GM18858 (cell line): ENCODE results near the gene USP24.

Source experiments
- ATAC-seq: cut with Tn5 transposase; IDR thresholded peaks from one replicate; pipeline ENCODE4 v1.9.1; 2021; ENCODE audit not compliant: unreplicated experiment

USP24 gene

DNA sequence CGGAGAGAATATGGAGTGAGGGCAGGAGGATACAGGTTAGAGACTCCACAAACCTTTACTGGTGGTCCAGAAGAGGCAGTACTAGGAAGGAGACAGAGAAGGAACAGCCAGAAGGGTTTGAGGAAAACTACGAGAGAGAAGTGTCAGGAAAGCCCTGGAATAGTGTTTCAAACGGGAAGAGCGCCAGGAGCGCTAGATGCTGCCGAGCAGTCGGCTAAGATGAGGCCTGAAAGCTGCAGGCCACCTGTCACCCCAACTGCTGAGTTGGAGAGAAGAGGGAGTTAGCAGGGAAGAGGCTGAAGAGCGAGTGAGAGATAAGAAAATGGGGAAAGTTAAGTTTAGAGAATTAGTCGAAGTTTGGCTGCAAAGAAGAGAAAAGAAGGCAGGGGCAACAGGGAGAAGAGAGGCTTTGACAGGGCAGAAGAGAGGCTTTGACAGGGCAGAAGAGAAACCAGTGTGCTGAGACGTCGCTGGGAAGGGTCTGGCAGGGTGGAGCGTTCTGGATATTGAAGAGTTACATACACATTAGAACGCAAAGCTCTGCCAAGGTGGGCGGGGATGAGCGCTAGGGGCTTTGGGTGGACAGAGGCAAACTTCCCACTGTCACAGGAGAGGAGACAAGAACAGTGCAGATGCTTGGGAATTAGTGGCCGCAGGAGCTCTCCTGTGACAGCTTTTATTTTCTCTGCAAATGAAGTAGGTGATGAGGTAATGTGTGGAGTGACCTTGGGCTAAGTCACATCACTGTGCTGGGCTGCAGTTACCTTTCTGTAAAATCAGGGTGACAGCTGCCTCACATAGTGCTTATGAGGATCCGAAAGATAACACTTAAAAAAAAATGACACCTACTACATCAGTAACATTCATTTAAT lies 144.6 kb downstream of the USP24 start:
- no peak for ATAC-seq

DNA sequence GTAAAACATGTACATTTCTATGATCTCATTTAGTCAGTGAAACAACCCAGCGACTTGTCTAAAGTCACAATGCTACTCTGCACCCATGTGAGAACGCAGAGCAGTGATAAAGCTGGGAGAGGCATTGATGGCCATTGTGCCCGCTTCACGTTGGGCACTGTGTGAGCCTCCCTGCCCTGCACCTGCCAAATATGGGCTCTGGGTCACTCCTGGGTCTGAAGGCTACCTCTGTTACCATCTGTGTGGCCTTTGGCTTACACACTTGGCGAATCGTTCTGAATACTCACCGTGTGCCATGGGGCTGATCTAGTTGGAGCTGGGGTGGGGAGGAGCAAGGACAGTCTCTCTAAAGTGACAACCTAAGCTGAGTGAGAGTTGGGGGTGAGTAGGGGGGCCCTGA lies 145.9 kb downstream of the USP24 start:
- ATAC-seq: no peak

DNA sequence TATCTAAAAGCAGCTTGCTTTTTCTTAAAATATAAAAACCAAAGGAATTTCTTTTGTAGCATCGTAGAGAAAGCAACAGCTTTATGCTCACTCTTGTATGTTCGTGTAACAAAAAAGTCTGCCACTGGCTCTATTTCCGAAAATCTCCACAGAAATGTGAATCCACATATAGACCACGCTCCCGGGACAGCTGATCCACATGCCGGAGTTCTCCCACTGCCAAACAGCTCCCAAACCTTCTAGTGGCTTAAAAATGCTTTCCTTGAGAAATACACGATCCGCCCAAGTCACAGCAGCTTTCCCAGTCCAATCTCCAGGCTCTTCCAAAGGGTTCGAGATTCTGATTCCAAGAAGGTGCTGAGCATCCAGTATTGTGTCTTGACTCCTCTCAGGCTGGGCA lies 146.5 kb downstream of the USP24 start:
- ATAC-seq: no peak

DNA sequence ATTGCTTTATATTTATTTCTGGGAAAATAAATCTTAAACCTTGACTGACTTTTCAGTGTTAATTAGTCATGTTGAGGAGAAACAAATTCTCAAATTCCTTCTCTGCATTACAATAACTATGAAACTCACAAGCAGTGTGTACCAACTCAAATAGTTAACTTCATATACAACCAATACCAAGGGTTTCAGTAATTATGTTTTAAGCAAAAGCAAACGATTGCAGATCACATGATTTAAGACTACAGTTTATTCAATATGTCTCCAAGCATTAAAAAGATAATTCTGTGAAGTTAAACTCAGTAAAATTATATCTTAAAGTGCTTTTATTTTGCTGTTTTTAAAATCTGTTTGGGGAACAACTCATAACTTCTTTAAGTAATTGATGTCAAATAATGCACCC lies 147.2 kb downstream of the USP24 start:
- ATAC-seq: no peak

DNA sequence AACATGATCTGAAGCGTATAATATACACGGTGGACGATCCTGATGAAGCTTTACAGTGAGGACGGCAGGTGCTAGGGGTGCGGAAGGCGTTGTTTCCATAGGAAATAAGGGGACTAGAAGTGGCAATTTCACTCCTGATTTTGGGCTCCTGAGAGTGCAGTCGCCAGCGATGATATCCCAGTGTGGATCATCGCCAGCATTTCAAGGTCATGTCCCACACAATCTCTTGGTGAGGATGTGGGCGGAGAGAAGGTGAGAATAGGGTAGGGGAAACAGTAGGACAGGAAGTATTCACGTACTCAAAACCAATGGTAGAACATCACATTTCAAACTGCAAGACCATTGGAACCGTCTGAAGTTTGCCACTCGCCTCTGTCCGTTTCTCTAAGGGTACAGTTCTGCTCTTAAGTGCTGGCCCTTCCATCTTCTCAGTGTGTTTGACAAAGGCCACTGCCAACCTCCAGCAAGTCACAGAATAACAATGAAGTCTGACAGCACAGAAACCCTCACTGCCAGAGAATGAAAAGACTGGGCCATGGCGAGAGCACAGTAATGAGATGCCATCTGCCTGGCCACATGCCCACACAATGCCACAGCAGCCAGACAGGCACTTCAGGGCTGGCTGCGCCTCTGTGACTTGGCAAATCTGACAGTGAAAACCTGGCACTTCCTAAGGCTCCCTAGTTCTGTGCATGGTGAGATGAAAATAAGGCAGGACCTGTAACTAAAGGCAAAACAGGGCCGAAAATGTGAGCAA lies 148.0 kb downstream of the USP24 start:
- no peak for ATAC-seq

DNA sequence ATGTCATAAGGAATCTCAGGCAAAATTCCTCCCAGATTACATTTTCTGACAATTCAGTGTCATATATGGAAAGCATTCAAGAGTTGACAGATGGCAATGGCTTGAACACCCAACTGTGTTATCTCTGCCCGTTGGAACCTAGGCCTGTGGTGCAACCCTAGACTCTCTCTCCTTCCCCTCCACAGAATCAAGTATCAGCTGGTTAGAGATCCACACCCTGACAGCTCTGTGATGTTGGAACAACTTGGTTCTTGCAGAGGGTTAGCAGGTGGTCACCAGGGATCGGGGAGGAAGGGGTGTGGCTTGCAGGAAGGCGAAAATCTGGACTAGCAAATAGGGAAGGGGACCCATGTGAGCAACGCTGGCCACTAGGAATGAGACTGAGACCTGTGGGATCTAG lies 149.5 kb downstream of the USP24 start:
- ATAC-seq: no peak

DNA sequence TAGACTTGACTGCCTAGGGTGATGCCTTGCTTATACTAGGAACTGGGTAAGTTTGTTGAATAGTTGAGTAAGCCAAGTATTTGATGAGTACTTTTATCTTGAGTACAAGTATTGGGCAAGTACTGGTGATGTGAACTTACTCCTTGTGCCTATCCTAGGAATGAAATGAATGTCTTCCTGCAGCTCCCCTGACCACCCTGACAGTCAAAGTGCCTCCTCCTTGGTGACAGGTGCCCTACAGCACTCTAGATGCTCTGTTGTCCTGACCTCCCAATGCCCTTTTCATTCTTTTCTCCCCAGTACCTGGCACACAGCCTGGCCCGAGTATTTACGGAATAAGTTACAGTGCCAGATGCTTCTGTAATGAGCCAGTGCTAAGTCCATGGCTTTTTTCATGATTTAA lies 150.3 kb downstream of the USP24 start:
- ATAC-seq: no peak

DNA sequence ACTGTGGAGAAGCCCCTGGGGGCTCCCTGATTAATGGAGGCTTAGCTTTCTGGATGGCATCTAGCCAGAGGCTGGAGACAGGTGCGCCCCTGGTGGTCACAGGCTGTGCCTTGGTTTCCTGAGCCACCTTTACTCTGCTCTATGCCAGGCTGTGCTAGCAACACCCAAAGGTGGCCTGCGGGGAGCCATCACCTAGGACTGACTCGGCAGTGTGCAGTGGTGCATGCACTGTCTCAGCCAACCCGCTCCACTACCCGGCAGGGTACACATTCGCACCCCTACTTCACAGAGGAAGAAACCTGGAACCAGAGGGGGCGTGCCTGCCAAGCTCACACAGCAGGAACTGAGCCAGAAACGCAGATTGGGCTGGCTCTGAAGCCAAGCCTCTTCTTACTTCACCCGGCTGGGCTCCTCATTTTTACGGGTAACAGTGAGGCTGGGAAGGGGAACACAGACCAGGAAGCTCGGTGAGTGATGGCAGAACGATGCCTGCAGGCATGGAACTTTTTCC lies 151.0 kb downstream of the USP24 start:
- no peak for ATAC-seq

DNA sequence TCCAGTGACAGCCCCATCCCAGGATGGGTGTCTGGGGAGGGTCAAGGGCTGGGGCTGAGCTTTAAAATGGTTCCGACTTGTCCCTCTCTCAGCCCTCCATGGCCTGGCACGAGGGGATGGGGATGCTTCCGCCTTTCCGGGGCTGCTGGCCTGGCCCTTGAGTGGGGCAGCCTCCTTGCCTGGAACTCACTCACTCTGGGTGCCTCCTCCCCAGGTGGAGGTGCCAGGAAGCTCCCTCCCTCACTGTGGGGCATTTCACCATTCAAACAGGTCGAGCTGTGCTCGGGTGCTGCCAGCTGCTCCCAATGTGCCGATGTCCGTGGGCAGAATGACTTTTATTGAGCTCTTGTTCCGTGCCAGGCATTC lies 151.6 kb downstream of the USP24 start:
- ATAC-seq: no peak

DNA sequence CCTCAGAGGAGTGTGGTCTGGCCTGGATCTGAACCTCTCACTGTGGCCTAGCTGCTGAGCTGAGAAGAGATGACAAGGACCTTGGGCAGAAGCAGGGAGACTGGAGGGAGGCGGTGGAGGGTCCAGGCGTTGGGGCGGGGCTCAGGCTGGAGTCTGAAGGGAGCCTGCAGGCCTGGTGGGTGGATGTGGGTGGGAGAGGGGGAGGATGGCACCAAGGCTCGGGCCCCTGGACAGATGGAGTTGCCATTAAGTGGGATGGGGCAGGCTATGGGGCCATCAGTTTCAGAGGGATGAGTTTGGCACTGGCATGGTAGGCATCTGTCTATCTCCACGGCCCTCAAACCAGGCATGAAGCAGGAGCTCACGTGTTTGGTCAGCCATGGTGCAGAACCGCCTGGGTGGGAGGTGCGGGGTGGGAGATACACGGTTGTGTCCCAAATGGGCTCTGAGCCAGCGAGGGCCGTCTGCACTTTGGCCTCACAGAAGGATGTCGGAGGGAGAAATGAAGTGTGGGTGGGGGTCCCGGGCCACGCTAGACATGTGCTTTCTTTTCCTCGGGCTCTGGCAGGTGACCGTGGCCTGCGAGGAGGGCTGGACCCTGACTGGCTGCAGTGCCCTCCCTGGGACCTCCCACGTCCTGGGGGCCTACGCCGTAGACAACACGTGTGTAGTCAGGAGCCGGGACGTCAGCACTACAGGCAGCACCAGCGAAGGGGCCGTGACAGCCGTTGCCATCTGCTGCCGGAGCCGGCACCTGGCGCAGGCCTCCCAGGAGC lies 152.2 kb downstream of the USP24 start:
- ATAC-seq: no peak

DNA sequence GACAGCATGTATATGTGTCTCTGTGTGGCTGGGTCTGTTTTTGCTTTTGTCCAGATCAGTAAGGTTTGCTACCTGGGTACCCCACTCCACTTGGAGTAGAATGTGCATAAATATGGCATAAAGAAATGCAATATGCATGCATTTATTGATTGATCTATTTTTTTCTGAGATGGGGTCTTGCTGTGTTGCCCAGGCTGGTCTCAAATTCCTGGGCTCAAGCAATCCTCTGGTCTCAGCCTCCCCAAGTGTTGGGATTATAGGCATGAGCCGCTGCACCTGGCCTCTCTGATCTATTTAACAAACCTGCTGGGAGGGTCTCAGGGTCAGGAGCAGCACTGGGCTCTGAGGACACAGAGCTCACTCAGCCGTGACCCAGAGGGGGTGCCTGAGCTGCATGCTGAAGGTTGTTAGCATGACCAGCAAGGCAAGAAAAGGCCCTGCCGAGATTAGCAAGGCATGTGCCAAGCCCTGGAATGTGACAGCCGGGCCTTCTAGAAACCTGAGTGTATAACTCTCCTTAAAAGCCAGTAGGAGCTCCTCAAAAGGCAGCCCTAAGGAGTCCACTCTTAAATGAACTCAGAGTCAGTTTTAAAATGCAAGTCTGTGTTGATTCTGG lies 153.3 kb downstream of the USP24 start:
- no peak for ATAC-seq

DNA sequence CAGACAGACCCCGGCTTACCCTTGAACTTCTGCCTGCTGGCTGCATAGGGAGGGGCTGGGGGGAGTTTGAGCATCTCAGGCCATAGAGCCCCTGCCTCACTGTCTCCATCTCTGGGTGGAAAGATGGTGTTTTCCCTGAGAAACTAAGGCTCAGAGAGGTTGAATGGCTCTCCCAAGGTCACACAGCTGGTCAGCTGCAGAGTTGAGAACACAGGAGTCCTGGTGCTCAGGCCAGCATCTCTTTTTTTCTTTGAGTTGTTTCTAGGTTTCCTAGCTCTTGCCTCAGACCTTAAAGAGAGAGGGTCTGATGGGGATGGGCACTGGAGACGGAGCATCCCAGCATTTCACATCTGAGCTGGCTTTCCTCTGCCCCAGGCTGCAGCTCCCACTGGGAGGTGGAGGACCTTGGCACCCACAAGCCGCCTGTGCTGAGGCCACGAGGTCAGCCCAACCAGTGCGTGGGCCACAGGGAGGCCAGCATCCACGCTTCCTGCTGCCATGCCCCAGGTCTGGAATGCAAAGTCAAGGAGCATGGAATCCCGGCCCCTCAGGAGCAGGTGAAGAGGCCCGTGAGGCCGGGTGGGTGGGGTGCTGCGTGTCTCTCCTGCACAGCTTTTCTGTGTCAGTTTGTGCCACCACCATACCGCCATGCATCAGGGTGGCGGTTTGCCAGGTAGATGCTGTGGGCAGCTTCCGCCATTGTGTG lies 154.0 kb downstream of the USP24 start:
- ATAC-seq: no peak

DNA sequence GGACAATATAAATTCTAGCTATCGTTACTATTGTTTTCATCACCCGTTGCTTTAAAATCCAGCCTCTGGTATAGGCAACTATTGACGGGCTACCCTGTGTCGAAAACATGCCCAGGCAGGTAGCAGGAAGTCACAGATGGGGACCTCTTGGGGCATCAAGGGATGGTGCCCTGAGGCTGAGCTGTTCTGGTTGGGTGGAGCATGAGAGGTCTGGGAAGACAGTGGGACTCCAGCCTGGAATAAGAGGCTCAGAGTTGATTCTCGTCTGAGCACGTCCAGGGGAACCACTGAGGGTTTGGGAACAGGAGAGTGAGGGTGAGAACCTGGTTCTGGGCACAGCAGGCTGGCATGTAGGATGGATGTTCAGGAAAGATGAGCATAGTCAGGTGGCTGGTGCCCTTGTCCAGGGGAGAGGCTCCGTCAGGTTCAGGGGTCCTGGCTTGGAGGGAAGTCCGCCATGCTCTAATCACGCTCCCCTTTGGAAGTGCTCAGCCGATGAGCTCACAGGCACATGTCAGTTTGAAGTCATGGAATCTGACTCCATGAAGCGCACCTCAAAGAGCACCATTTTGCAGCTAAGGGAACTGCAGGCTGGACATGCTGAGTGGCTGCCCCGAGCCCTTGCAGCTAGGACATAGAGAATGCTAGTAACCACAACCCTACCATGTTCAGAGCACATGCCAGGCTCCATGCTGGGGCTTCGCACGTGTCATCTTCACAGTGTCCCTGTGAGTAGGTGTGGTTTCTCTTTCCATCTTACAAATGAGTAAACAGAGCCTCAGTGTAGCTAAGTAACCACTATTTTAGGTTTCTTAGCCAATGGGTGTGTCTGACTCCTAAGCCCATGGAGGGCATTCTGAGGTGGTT lies 154.8 kb downstream of the USP24 start:
- ATAC-seq: peak; percentile 40

DNA sequence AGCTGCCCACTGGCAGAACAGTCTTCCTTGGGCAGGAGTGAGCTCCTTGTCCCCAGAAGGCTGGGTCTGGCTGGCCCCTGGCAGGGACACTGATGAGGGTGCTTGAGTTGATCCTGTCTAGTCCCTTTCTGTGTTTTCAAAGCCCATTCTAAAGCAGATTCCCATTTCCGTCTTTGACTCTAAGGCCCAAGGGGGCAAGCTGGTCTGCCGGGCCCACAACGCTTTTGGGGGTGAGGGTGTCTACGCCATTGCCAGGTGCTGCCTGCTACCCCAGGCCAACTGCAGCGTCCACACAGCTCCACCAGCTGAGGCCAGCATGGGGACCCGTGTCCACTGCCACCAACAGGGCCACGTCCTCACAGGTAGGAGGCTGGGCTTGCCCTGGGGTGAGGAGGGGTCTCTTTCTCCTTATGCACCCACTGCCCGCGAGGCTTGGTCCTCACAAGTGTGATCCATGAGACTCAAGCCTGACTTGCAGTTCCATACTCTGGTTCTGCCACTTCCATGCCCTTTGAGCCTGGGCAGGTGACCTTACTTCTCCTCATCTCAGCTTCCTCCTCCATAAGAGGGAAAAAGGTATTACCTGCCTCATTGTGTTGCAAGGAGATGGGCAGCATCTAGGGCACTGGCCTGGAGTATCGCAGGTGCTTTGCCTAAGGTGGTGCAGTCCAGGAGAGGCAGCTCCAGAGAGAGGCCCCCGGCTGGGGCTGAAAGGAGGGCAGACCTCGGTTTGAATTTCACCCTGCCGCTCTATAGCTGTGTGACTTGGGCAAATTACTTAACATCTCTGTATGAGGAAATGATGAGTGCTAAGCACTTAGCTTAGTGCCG lies 155.6 kb downstream of the USP24 start:
- ATAC-seq: no peak

DNA sequence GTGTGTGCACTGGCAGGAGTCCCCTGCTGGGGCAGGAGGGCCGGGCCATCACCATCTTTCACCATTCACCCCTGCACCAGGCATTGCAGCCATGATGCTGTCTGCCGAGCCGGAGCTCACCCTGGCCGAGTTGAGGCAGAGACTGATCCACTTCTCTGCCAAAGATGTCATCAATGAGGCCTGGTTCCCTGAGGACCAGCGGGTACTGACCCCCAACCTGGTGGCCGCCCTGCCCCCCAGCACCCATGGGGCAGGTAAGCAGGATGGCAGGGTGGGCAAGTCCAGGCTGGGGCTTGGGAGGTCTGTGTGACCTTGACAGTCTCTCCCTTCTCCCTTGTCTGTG lies 157.2 kb downstream of the USP24 start:
- no peak for ATAC-seq

DNA sequence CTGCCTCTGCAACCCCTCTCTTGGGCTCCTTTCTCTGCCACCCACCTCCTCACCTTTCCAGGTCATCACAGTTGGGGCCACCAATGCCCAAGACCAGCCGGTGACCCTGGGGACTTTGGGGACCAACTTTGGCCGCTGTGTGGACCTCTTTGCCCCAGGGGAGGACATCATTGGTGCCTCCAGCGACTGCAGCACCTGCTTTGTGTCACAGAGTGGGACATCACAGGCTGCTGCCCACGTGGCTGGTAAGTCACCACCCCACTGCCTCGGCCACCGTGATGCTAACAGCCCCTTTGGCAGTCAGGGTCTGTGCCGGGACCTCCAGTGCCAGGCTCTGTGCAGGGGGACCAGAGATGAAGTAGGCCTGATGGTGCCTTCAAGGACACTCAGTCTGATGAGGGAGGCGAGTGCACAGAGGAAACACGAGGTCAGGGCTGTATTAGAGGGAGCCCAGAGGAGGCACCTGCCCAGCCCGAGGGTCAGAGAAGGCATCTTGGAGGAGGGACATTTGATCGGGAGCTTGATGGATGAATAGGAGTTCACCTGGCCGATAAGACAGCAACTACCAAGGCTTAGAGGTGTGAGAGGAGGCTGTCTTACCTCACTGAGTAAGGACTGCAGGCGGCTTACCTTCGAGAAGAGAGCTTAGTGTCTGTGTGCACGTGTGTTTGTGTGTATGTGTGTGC lies 157.8 kb downstream of the USP24 start:
- ATAC-seq: no peak

DNA sequence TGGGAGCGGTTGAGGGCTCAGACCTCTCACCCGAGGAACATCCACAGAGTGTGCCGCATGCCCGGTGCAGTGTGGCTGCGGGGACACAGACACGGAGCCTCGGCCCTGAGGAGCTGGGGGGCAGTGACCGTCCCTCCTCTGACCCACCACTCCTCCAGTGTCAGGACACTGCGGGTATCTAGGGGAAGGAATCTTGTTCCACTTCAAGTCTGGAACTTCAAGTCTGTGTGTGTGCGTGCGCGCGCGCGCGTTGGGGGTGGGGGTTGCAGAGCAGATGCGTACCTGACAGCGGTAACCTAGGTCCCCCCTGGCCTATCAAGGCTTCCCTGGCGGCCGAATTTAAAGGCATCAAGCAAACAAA lies 158.6 kb downstream of the USP24 start:
- ATAC-seq: no peak

DNA sequence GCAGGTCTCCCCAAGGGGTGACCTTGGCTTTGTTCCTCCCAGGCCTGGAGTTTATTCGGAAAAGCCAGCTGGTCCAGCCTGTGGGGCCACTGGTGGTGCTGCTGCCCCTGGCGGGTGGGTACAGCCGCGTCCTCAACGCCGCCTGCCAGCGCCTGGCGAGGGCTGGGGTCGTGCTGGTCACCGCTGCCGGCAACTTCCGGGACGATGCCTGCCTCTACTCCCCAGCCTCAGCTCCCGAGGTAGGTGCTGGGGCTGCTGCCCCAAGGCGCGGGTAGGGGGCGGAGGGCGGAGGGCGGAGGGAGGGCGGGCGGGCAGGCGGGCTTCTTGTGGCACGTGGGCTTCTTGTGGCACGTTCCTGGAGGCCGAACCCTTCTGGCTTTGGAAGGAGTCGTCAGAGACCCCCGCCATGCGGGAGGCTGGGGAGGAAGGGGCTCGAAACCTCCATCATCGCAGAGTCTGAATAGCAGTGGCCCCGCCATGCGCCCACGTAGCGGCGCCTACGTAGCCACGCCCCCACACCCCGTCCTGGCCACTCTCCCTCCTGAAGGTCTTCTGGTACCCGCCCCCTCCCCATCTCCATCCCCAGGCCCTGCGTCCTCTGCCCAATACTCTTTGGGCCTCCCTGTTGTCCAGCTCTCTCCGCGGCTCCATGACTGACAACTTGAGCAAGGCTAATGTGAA lies 159.1 kb downstream of the USP24 start:
- ATAC-seq: no peak
